IMR-90 (cell line): ENCODE data around the gene MGST2. TPM values are rescaled to one million over a fixed set of nuclear protein-coding genes. Genes with fewer than 3 reads are reported as not detected.
"Not testable (repeated sequence)": the region's sequence is repeated elsewhere in the genome, so short reads cannot be mapped to it uniquely, and the experiment has no call there.

Experiments used
- ATAC-seq: fragments of 200-7000 bp; cut with Tn5 transposase; 2 replicates; pipeline ENCODE4 v1.9.1; 2020; ENCODE audit warnings: low read depth, mild to moderate bottlenecking, moderate library complexity
- BruUV-seq: library from RNA; stranded (reverse); fragments of 400-500 nt; replicated peaks from 2 replicates; lab custom pipeline; 2021; lab: Mats Ljungman, UMichigan
- CTCF ChIA-PET: fragments of 300-600 bp; formaldehyde crosslinking; extraction: SDS; loops from one replicate; lab custom pipeline; 2021; ENCODE audit warnings: antibody characterized with exemption; lab: Yijun Ruan, JAX
- POLR2A ChIA-PET: fragments of 300-600 bp; sonication (Branson Sonifier 250); formaldehyde crosslinking; loops from one replicate; lab custom pipeline; 2022; ENCODE audit warnings: antibody characterized with exemption; ENCODE audit not compliant: unreplicated experiment; lab: Charles Lee
- DNase-seq: peaks from one replicate; pipeline ENCODE4 v3.0.0; 2013
- H2AFZ ChIP-seq: replicated peaks from 2 replicates; pipeline ENCODE3; 2013; ENCODE audit warnings: low read length, mild to moderate bottlenecking; ENCODE audit not compliant: poor library complexity
- H2AK5ac ChIP-seq: 2 replicates; pipeline ENCODE4 v1.6.1; 2013; ENCODE audit warnings: low read depth, low read length, inconsistent platforms
- H2AK9ac ChIP-seq: replicated peaks from 2 replicates; pipeline ENCODE3; 2013; ENCODE audit warnings: mild to moderate bottlenecking, low read depth, low read length, moderate library complexity; ENCODE audit not compliant: poor library complexity
- H2BK120ac ChIP-seq: 2 replicates; pipeline ENCODE4 v1.6.1; 2013; ENCODE audit warnings: low read depth, low read length, inconsistent platforms
- H2BK15ac ChIP-seq: 3 replicates; pipeline ENCODE4 v1.6.1; 2013; ENCODE audit warnings: low read depth, low read length, inconsistent platforms
- H2BK20ac ChIP-seq: 2 replicates; pipeline ENCODE4 v1.6.1; 2013; ENCODE audit warnings: low read depth, mild to moderate bottlenecking, inconsistent platforms, low read length, moderate library complexity
- H2BK5ac ChIP-seq: 2 replicates; pipeline ENCODE4 v1.6.1; 2013; ENCODE audit warnings: mild to moderate bottlenecking, low read depth, low read length, inconsistent platforms; ENCODE audit not compliant: poor library complexity, severe bottlenecking
- H3K14ac ChIP-seq: replicated peaks from 2 replicates; pipeline ENCODE4 v1.6.1; 2013; ENCODE audit warnings: low read depth, low read length, inconsistent platforms
- H3K18ac ChIP-seq: 2 replicates; pipeline ENCODE4 v1.6.1; 2013; ENCODE audit warnings: low read depth, low read length, control low read depth
- H3K23ac ChIP-seq: 2 replicates; pipeline ENCODE4 v1.6.1; 2013; ENCODE audit warnings: low read depth, low read length, inconsistent platforms
- H3K27ac ChIP-seq: 2 replicates; pipeline ENCODE4 v1.5.1; 2013; ENCODE audit warnings: mild to moderate bottlenecking, control low read depth, low read length; ENCODE audit not compliant: insufficient read depth
- H3K27me3 ChIP-seq: 2 replicates; pipeline ENCODE4 v1.6.1; 2013; ENCODE audit warnings: low read length; ENCODE audit not compliant: control insufficient read depth, insufficient read depth
- H3K36me3 ChIP-seq: 2 replicates; pipeline ENCODE4 v1.6.1; 2013; ENCODE audit warnings: low read length, mixed read lengths; ENCODE audit not compliant: control insufficient read depth, insufficient read depth
- H3K4ac ChIP-seq: 2 replicates; pipeline ENCODE4 v1.6.1; 2013; ENCODE audit warnings: low read depth, low read length, inconsistent platforms
- H3K4me1 ChIP-seq: 2 replicates; pipeline ENCODE4 v1.6.1; 2013; ENCODE audit warnings: low read length, mixed read lengths; ENCODE audit not compliant: control insufficient read depth, insufficient read depth
- H3K4me2 ChIP-seq: 2 replicates; pipeline ENCODE4 v1.6.1; 2013; ENCODE audit warnings: low read depth, mild to moderate bottlenecking, control low read depth, low read length, moderate library complexity
- H3K4me3 ChIP-seq: 2 replicates; pipeline ENCODE4 v1.5.1; 2013; ENCODE audit warnings: low read depth, mild to moderate bottlenecking, control low read depth, low read length, moderate library complexity; ENCODE audit not compliant: insufficient read depth
- H3K56ac ChIP-seq: 2 replicates; pipeline ENCODE4 v1.6.1; 2013; ENCODE audit warnings: low read length, inconsistent platforms; ENCODE audit not compliant: insufficient read depth; ENCODE audit errors: extremely low read depth
- H3K79me1 ChIP-seq, 2 experiments: 2 replicates each; pipeline ENCODE4 v1.6.1; 2013; ENCODE audit warnings: low read length in 2 of 2, inconsistent platforms in 1 of 2, low read depth in 1 of 2
- H3K9ac ChIP-seq: 2 replicates; pipeline ENCODE4 v1.6.1; 2013; ENCODE audit warnings: low read depth, low read length, control low read depth
- H3K9me1 ChIP-seq: 2 replicates; pipeline ENCODE4 v1.6.1; 2013; ENCODE audit warnings: low read length, inconsistent platforms; ENCODE audit not compliant: insufficient read depth
- H3K9me3 ChIP-seq: 2 replicates; pipeline ENCODE4 v1.6.1; 2013; ENCODE audit warnings: low read length; ENCODE audit not compliant: control insufficient read depth, insufficient read depth
- H4K20me1 ChIP-seq: 2 replicates; pipeline ENCODE4 v1.6.1; 2013; ENCODE audit warnings: low read length, inconsistent platforms; ENCODE audit not compliant: insufficient read depth
- H4K5ac ChIP-seq: 2 replicates; pipeline ENCODE4 v1.6.1; 2013; ENCODE audit warnings: mild to moderate bottlenecking, low read depth, low read length, control low read depth
- H4K8ac ChIP-seq, 2 experiments: 2 replicates each; pipeline ENCODE4 v1.6.1; 2013; ENCODE audit warnings: low read depth in 2 of 2, low read length in 2 of 2, control low read depth in 1 of 2, inconsistent platforms in 1 of 2
- H4K91ac ChIP-seq: 2 replicates; pipeline ENCODE4 v1.6.1; 2013; ENCODE audit warnings: low read depth, low read length, inconsistent platforms; ENCODE audit not compliant: insufficient read depth
- CEBPB ChIP-seq: IDR thresholded peaks from 2 replicates; pipeline ENCODE4 v1.6.1; 2012; ENCODE audit warnings: low read depth, low read length, improper control_type of control experiment
- CHD1 ChIP-seq: IDR thresholded peaks from 2 replicates; pipeline ENCODE4 v1.6.1; 2012; ENCODE audit warnings: low read depth, low read length, improper control_type of control experiment
- WGBS, 2 experiments: methylation state at CpG; one replicate each; pipeline versions ENCODE4 v1.1.5 to v1.1.7; 2013; ENCODE audit warnings: missing lambda C conversion rate in 2 of 2; ENCODE audit not compliant: insufficient read length in 1 of 2; ENCODE audit errors: extremely low coverage in 2 of 2; 5-methylcytosine and 5-hydroxymethylcytosine counted together
- dilution Hi-C: fragments of 300-500 bp; cut with HindIII; formaldehyde crosslinking; loops from one replicate; pipeline ENCODE4 v1.14.3; 2018; ENCODE audit warnings: low sequenced_read_pairs; ENCODE audit not compliant: unreplicated experiment
- in situ Hi-C: fragments of 300-500 bp; cut with MboI; formaldehyde crosslinking; loops from 3 replicates; pipeline ENCODE4 v1.14.3; 2019; ENCODE audit warnings: low sequenced_read_pairs, inconsistent platforms, mixed read lengths
- intact Hi-C: fragments of 100-400 bp; cut with micrococcal nuclease; formaldehyde crosslinking; loops from 2 replicates; pipeline ENCODE4 v1.10.0; 2022
- polyA plus RNA-seq, 3 experiments: library from polyadenylated mRNA; depleted of rRNA; stranded (reverse); fragments of >200 nt; gene quantifications; 2 replicates each; pipeline ENCODE4 v1.2.3, GENCODE V29; 2012; ENCODE audit warnings: low replicate concordance in 1 of 3
- total RNA-seq: library from RNA; depleted of rRNA; stranded (reverse); fragments of >200 nt; gene quantifications from 2 replicates; pipeline ENCODE4 v1.2.3, GENCODE V29; 2012

Gene MGST2
- total and polyA plus RNA-seq, 2 of the 4 experiments (the other 2 are of a cell fraction), result 4.8 to 10.5 TPM

DNA sequence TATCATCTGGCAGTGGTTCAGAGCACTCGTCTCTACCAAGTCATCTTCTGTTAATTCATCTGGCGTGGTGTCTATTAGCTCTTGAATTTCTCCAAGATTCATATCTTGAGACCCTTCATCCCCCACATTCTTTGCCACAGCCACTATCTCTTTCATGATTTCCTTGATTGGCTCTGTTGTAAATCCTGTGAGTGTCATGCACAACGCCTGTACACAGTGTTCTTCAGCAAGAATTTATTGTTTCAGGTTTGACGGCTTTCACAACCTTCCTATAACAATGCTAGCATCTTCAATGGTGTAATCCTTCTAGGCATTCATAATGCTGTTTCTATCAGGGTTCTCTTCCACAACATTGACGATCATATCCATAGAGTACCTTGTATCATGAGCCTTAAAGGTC, 30.9 kb downstream of the MGST2 start:
- WGBS, 2 experiments, result 59% methylated on average over 3 of the region's 5 CpGs; no CpG with 5 or more reads in 1 of the 2 experiments

GRCh38 chr4:139698167-139698925, 32.7 kb downstream of the MGST2 start:
- H2BK120ac ChIP-seq, H3K4ac ChIP-seq, H3K4me3 ChIP-seq, BruUV-seq, H3K27ac ChIP-seq, intact Hi-C loops, H3K79me1 ChIP-seq, H4K8ac ChIP-seq, H3K56ac ChIP-seq, H3K4me2 ChIP-seq, H3K14ac ChIP-seq, in situ Hi-C loops, H2BK5ac ChIP-seq, H4K91ac ChIP-seq, H3K9me3 ChIP-seq, DNase-seq, H4K5ac ChIP-seq, H2AK9ac ChIP-seq, ATAC-seq, H2BK20ac ChIP-seq, POLR2A ChIA-PET, dilution Hi-C loops, H2AK5ac ChIP-seq, H3K9ac ChIP-seq, H2BK15ac ChIP-seq, H3K27me3 ChIP-seq, H4K20me1 ChIP-seq, H3K23ac ChIP-seq, H2AFZ ChIP-seq, H3K9me1 ChIP-seq, H3K36me3 ChIP-seq, H3K4me1 ChIP-seq, H3K18ac ChIP-seq: not testable (repeated sequence)
- no CpG with 5 or more reads among the region's 25 CpGs for WGBS, 2 experiments
- CTCF ChIA-PET, result interaction anchor here (0.6 to 1.0 kb wide), 3 partner anchors 8 to 510 kb away, joined by 3 to 6 read pairs (median 3); no protein-coding TSS in a partner anchor

More for the DNA sequence above, 30.9 kb downstream of the MGST2 start:
- no peaks in the 10 kb centered on the region for H4K20me1 ChIP-seq
- H2AFZ ChIP-seq, result no peak overlapping the region
- dilution Hi-C loops (no loop called here), intact Hi-C loops (no loop called here), in situ Hi-C loops (no loop called here)
- TF ChIP-seq CEBPB (no peak), CHD1 (no peak)
- H2BK15ac ChIP-seq, result no peak overlapping the region
- no peak overlapping the region for H3K9ac ChIP-seq
- no peak for DNase-seq
- ChIA-PET POLR2A (no interaction called here), CTCF (no interaction called here)
- H3K27me3 ChIP-seq, result no peaks in the 10 kb centered on the region
- H4K5ac ChIP-seq, result no peak overlapping the region
- H4K91ac ChIP-seq, result no peak overlapping the region
- H3K9me1 ChIP-seq, result no peaks in the 10 kb centered on the region
- H2BK20ac ChIP-seq, result no peak overlapping the region
- no TSS peak for BruUV-seq
- H3K56ac ChIP-seq, result no peak overlapping the region
- H3K4ac ChIP-seq, result no peak overlapping the region
- H2BK5ac ChIP-seq, result no peak overlapping the region
- no peak overlapping the region for H3K4me2 ChIP-seq
- no peak overlapping the region for H2AK9ac ChIP-seq
- no peak overlapping the region for H3K14ac ChIP-seq
- no peak for ATAC-seq
- no peaks in the 10 kb centered on the region for H3K4me1 ChIP-seq
- no peak overlapping the region for H4K8ac ChIP-seq
- H3K23ac ChIP-seq, result no peak overlapping the region
- H2BK120ac ChIP-seq, result no peak overlapping the region
- H3K36me3 ChIP-seq, result no peaks in the 10 kb centered on the region
- no peak overlapping the region for H3K18ac ChIP-seq
- no peaks in the 10 kb centered on the region for H3K79me1 ChIP-seq
- H3K27ac ChIP-seq, result no peak overlapping the region
- H3K9me3 ChIP-seq, result no peaks in the 10 kb centered on the region; the same call in 1 of the 2 replicates
- H3K4me3 ChIP-seq, result no peak overlapping the region
- H2AK5ac ChIP-seq, result no peak overlapping the region
